Right hindlimb (tissue), 1 donor: ENCODE data around the gene GSTM3.
A peak's percentile ranks its signal among the peaks of the same experiment; 100 is the strongest.

Experiments
- DNase-seq: peaks from one replicate; pipeline ENCODE4 v3.0.0-alpha.2; 2018

GSTM3 gene

DNA sequence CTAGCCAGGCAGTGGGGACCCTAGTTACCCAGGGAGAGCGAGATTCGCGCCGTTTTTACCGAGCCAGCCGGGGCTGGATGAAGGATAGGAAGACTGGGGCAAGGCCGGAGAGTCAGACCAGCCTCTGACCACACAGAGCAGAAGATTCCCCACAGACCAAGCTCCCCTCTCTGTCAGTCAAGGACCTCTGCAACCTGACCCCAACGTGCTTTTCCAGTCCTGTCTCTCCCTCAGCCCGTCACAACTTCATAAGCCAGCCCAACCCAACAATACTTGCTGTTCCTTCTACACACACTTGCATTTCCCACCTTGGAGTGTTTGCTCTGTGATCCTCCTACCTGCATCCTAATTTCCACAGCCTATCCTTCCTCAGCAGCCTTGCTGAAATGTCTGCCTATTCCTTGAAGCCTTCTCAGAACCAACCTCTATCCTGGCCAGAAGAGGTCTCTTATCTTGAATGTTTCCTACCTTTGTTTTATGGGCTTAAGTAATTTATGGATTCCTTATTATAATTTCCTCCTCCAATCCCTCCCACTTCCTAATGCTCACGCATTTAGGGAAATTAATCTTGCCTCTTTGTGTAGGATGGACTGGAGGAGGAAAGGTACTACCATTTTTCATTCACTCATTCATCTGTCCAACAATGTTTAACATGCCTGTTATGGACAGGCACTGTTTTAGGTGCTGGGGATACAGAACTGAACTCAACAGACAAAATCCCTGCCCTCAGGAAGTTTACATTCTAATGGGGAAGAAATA, at the start of gene GSTM3:
TSS of gene GSTM3 (minus strand) at position 424 of the 759 bp plus-strand sequence. CDS start 751 bp downstream, outside the sequence.
- DNase-seq = no peak

DNA sequence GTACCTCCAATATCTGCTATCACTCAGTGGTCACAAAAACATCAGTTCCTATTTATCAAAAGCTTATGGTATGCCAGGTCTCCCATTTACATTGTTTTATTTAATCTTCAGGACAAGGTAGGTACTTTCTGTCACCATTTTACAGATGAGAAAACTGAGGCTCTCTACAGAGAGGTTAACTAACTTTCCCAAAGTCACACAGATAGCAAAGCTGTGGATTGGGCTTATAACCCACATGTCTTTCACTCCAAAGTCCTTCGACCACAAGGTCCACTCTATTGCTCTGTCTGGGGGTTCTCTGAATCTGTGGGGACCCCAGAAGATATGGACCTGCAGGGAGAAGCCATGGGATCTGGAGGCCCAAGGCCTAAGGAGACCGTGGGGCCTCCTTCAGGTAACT, 49.5 kb upstream of the GSTM3 start:
- DNase-seq = no peak

DNA sequence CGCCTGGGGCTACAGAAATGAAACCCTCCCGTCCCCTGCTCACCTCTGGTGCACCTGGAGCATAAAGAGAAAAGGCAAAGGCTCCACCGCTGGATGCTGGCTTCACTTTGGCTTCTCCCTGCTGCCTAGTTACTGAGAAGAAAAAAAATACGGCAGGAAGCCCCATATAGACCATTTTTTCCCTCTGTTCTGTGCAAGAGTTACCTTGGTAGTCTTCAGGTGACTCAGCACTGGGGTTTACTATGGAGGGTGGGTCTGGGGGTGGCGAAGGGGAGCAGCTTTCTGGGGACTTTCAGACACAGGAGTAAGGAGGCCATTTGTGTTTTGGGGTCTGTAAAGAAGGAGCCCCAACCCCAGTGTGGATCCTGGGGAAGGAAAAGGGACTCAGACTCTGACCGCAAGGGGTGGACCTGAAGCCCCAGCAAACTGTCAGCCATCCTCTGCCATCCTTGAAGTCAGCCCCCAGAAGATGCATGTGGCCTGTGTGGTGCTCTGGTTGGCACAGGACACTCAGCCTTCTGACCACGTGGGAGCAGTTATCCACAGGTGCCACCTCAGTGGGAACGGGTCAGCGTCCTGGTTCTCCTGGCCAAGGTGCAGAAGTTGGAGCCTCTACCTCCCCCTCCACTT, 48.8 kb upstream of the GSTM3 start:
- no peak for DNase-seq

DNA sequence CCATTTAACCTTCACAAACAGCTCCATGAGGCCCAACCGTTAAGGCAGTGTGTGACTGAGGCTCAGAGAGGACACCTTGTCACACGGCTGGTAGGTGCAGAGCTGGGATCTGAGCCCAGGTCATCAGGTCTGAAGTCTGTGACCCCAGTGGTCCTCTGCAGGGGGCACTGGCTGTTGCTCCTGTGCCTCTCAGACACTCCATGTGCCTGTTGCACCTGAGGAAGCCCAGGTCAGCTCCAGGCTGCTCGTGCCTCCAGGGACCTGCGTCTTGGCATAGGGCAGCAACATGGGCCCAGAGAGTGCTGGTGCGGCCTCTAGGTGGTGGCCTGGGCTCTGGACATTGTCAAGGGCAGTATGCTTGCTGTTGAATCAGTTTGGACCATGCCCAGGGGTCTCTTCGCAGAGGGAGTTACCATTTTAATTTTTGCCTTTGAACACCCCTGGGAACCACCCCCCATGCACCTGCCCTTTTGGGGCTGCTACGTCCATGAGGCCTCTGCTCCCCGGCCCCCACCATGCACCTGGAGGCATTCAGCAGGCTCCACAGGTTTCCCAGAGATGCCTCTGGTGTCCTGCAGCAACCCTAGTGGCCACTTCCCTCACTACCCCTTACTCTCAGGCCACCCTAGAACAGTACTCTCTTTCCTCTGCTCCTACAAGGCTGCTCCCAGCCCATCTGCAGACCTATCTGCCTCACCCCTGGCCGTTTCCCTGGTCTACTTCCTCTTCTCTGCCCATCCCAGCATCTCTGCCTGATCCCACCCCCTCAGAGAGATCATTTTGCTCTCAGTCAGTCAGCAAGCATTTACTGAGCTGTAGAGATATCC, 48.1 kb upstream of the GSTM3 start:
- DNase-seq = peak; percentile 22

DNA sequence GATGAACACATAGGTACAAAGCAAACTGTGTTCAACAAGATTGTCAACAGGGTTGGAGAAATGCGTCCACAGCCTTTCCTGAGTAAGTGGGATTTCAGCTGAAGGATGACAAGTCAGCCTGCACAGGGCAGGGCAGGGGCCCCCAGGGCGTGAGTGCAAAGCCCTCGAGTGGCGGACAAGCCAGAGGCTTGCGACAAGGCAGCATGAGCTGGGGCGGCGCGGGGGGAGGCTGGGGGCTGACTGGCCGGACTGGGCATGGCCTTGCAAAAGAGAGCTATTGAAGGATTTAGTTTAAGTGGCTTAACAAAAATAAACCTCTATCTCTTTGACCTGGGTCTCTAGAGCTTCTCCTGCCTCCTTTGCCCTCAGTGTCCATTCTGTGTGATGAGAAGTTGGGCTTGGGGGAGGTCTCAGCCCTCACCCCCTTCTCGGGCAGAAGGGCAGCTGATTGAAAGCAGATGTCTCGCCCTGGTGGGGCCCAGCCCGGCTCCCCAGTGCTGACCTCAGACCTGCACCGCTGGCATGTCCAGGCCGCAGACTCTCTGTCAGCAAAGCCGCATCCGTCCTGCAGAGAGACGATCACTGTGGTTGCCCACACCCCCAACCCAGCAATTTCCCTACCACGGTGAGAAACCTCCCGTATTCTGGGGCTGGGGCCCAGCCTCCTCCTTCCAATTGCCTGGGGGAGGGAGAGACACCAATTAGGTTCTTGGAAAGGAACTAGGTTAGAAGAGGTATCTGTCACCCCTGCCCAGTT, 47.2 kb upstream of the GSTM3 start:
- peak; percentile 66 for DNase-seq

DNA sequence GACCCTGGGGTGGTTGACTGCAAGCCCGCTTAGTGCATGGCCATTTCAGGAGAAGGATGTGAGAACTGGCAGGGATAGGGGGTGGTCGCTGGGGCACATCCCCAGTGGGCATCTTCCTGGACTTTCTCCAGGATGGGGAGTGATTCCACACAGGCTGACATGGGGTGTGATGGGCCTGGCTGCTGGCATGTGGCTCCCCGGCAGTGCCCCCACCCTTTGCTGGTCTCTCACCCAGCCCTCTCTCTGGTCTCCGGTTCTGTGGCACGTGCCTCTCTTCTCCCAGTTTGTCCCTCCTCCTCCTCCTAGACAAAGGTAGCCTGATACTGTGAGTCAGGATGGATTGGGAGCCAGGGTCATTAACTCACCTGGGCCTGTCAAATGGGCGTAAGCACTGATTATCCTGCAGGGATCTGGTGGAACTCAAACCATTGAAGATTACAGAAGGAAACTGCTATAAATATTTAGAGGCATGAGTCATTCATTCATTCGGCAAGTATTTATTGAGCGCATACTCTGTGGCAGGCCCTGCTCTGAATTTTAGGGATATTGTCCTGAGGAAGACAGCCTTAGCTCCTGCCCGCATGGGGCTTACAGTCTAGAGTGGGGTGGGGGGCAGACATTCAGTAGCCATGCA, 46.5 kb upstream of the GSTM3 start:
- DNase-seq = no peak

DNA sequence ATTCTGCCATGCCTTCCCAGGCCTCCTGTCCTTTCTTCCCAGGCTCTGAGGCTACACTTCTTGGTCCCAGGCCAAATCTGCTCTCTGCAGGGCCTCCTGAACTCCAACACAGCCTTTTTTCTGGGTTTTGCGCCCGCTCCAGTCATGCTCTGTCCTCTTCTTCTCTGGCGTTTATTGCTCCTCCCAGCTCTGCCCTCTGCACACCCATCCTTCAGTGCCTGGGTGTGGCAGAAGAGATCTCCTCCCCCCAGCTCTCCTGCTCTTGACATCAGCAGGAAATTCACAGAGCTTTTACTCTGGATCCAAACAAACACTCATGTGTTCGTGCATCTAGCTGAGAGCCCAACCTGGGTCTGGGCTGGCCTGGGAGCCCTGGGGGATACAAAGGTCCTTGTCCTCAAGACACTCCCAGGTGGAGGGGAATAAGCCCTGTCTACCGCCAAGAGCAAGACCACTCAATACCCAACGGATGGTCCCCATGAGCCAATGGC, 45.7 kb upstream of the GSTM3 start:
- DNase-seq = peak; percentile 44

DNA sequence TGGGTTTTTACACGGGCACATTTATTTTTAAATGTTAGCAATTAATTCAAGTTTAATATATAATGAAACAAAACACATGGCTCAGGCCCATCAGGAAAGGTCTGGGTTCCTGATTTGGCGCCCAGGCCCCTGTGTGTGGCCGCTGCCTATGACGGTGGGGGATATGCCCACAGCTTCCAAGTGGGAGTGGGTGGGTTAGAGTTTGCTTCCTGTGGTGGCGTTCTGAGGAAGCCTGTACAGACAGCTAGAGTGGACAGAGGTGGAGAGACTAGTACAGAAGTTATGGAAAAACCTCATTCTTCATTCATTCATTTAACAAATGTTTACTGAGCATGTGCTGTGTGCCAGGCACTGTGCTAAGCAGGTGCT, 45.3 kb upstream of the GSTM3 start:
- no peak for DNase-seq

DNA sequence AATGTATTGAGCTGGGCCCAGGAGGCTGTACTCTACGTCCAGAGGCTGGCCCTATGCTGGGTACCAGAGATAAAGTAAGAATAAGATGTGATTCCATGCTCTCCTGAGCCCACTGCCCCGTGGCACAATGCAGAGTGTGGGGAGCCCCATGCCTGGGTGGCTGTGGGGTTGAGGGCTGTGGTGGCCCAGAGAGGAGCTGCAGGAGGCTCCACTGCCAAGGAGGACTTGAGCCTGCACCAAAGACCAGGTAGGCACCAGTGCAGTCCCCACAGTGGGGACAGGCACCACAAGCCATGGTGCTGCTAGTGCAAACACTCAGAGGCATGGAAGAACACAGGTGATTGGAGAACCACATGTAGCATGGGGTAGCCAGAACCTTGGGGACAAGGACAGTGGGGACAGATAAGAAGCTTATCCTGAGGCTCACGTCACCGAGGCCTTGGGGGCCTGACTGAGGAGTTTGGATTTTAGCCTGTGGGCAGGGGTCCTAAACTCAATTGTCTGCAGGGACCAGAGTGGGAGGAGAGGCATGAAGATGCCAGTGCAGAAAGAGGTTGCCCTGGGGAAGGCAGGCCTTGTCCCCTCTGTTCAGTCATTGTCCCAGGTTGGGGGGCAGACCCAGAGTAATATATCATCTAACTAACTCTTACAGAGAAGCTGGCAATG, 44.7 kb upstream of the GSTM3 start:
- DNase-seq = no peak

DNA sequence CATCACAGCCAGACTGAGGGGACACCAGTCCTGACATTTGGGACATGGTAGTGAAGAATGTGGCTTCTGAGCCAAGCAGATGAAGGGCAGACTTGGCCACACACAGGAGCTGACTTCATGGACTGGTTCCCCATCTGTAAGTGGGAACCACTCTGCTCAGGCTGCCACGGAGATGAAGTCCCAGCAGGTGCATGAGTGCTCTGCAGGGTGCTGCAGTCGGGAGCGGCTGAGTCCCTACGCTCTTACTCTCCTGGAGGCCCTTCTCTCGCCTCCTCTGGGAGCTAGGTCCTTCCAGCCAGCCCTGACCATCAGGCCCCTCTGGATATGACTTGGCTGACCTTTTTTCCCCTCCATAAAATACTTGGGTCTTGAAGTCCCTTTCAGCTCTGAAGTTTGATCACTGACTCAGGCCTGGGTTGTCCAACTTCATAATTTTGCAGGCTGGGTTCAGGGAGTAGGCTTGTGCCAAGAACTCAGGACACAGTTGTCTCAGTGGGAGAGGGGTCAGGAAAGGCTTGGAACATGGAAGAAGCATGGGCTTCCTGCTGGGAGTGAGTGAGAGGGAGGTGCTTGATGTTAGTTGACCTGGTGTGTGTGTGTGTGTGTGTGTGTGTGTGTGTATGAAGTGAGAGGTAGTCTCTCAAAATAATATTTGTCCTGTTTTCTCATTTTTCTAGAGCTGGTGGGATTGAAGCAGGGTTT, 43.9 kb upstream of the GSTM3 start:
- DNase-seq = peak; percentile 22

DNA sequence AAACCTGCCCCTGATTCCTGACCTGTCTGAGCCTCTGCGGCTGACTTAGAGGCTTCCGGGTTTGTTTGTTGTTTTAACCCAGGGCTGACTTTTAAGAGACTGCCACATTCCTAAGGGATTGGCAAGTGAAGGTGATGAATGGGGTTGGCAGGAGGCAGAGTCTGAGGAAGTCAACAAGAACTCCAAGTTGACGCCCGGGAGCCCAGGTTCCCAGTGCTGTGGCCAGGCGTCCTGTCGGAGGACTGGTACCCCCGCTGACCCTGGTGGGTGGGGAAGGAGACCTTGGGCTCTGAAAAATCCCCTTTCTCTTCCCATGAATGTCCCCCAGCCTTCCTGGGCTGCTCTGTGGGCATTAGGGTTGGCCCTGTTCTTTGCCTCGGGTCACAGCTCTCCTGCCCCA, 42.6 kb upstream of the GSTM3 start:
- DNase-seq = peak; percentile 20

DNA sequence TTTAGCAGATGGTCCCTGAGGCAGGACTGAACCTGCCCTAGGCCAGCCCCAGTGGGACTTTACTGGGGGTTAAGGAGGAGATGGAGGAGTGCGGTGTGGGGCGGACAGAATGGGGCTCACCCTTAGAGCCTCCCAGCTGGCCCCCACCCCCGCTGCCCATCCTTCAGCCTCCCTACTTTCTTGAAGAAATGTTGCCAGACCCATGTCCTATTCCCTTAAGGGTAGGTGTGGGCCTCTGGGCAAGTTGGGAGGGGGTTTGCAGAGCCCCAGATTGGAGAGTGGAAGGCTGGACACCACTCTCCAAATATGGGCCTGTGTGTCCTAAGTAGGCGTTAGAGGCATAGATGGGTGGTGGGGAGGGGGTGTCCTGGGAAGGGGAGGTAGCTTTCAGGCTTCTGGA, 42.1 kb upstream of the GSTM3 start:
- no peak for DNase-seq

DNA sequence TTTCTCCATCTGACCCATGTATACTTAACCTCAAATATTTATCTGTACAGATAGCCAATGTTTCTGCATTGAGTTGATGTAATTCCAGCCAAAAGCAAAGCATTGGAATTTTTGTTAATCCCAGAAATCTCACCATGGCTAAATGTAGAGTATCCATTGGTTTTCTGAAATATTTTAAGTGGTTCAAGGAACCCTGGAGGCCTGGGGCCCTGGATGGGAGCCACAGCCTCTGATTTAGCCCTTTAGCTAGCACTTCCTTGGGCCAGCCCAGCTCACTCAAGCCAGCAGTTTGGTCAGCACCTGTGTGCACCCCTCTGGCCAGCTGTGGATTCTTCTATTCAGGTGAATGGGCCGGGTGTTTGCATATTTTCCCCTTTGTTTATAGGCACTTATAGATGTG, 41.7 kb upstream of the GSTM3 start:
- peak; percentile 65 for DNase-seq

DNA sequence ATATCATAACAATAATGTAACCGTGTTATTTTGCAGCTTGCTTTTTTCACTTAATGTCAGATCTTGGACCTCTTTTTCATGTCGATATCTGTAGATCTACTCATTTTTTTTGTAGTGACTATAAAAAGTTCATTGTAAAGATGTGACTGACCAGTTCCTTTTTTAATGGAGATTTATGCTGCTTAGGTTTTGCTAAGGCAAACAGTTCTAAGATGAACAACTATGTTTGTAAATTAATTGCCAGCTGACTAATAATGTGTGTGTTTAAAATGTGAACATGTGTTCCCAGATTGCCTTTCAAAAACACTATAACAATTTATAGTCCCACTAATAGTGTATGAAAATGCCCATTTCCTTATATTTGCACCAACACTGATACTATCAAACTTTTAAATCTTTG, 41.0 kb upstream of the GSTM3 start:
- no peak for DNase-seq

DNA sequence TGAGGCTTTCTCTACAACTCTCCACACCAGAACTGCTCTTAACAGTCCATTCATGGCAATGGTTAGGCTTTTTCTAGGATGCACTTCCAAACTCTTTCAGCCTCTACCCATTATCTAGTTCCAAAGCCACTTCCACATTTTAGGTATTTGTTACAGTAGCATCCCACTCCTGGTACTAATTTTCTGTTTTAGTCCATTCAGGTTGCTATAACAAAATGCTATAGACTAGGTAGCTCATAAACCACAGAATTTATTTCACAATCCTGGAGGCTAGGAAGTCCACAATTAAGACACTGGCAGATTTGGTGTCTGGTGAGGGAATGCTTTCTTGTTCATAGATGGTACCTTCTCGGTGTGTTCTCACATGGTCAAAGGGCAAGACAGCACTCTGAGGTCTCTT, 40.1 kb upstream of the GSTM3 start:
- DNase-seq = no peak

DNA sequence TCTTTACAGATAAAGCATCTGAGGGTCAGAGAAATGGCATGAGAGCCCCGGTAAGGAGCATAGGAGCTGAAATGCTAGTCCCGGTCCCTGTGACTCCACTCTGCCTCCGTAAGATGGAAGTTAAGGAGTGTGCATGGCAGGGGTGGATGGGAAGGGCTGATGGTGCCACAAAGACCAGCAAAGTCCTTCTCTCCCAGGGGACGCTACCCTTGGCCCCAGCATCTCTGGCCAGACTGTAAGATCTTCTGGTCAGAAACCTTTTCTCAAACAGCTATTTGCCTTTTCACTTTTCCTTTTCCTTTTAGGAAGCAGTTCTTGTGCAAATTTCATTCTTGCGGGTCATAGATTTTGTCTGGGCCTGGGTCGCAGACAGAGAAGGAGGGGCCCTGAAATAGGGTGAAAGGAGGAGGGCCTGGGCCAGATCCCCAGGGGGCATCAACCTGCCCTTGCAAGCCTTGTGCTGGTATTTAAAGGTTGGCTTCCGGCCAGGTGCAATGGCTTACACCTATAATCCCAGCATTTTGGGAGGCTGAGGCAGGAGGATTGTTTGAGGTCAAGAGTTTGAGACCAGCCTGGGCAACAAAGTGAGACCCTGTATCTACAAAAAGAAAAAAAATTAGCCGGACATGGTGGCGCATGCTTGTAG, 37.3 kb upstream of the GSTM3 start:
- peak; percentile 8 for DNase-seq

DNA sequence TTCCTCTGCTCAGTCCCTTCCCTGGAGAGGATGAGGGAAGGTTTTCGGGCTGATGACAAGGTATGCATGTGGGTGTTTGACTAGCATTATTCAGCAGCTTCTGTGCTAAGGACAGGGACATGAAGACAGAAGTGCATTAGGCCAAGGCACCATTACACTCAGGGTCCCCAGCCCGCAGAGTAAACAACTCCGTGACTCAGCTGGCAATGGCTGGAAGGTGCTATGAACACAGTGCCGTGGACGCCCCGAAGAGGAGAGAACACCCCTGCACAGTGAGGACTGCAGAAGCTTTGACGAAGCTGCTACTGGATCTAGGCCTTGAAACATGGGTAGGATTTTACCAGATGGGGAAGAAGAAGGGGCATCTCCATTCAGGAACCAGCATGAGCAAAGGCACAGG, 36.6 kb upstream of the GSTM3 start:
- peak; percentile 6 for DNase-seq

DNA sequence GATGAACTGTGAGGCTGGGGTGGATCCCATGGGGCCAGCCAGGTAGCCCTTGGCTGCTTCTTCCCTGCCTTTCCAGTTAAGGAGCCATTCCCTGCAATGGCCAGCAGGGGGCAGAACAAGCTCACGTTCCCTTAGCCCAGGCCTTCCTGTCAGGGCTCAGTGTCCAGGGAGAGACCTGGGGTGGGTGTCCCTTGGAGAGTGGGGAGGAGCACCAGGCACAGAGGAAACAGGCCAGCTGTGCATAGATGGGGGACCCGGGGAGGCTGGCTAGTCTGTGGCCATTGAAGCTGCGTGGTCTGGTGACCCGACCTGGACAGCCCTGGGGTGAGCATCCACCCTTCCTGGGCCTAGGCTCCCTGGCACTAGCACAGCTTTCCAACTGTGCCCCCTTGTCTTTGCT, 36.1 kb upstream of the GSTM3 start:
- DNase-seq = peak; percentile 87

DNA sequence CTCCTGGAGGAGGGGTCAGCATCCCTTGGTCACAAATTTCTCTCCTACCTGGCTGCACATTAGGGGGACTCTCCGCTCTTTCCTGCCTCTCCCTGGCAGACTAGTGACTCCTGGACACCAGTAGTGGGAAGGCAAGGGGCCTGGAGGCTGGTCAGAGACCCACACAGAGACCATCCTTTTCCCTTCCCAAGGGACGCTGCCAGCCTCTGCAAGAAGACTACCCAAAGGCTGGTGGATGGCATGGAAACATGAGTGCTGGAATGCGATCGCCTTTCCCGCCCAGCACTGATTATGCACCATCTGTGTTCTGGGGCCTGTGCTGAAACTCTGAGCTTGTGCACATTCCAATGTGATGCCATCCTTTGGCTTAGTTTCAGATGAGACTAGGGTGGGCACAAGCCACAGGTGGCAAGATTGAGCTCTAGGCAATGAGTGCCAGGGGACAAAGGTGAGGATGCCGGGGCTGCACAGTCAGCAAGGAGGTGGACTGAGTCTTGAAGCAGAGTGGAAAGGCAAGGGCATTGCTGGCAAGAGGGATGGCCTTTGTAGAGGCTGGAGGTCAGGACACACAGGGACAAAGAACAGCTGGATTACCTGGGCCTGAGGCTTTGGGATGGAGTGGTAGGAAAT, 35.5 kb upstream of the GSTM3 start:
- peak; percentile 21 for DNase-seq

DNA sequence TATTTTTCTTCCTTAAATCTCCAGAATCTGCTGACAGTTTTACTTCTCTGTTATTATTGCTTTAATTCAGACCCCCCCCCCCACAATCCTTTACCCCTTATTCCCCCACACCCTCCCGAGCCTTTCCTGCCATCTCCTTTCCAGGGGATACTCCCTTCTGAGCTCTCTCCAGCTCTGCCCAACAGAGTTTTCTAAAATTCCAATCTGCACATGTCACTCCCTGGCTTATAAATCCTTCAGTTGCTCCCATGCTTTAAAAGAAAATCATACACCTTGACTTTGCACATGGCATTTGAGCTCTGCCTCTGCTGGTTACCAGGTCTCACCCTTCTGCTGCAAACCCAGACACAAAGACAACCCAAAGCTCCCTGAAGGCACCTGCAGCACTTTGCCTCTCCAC, 34.6 kb upstream of the GSTM3 start:
- DNase-seq = no peak
